OCI-LY7 (cell line): ENCODE results near the gene GPC3. TPM values are rescaled to one million over a fixed set of nuclear protein-coding genes. Genes with fewer than 3 reads are reported as not detected.
A peak's percentile ranks its signal among the peaks of the same experiment; 100 is the strongest.

Experiments
- BruUV-seq: library from RNA; stranded (reverse); fragments of 400-500 nt; replicated peaks from 2 replicates; lab custom pipeline; 2021; lab: Mats Ljungman, UMichigan
- CTCF ChIA-PET: fragments of 300-600 bp; sonication (Branson Sonifier 250); formaldehyde crosslinking; loops from one replicate; lab custom pipeline; 2022; ENCODE audit warnings: antibody characterized with exemption; ENCODE audit not compliant: unreplicated experiment; lab: Charles Lee
- POLR2A ChIA-PET: fragments of 300-600 bp; sonication (Branson Sonifier 250); formaldehyde crosslinking; loops from one replicate; lab custom pipeline; 2022; ENCODE audit warnings: antibody characterized with exemption; lab: Charles Lee
- DNase-seq: peaks from one replicate; pipeline ENCODE4 v3.0.0-alpha.2; 2015; ENCODE audit warnings: low spot score
- H2AFZ ChIP-seq: fragments of 200-600 bp; sonication (generic), shearing (Covaris generic); 2 replicates; pipeline ENCODE4 v1.6.1; 2014; ENCODE audit warnings: mild to moderate bottlenecking, antibody characterized with exemption, low read length, moderate library complexity
- H3K27ac ChIP-seq: fragments of 200-600 bp; sonication (generic); 2 replicates; pipeline ENCODE4 v1.5.1; 2014; ENCODE audit warnings: mixed run types, low read depth, mild to moderate bottlenecking, moderate library complexity, low read length, inconsistent platforms; ENCODE audit not compliant: poor library complexity, severe bottlenecking
- H3K36me3 ChIP-seq: fragments of 200-600 bp; sonication (generic); 2 replicates; pipeline ENCODE4 v1.6.1; 2014; ENCODE audit warnings: mild to moderate bottlenecking, antibody characterized with exemption, low read length, moderate library complexity, mixed read lengths; ENCODE audit not compliant: insufficient read depth
- H3K4me1 ChIP-seq: fragments of 200-600 bp; sonication (generic); 2 replicates; pipeline ENCODE4 v1.5.1; 2014; ENCODE audit warnings: mild to moderate bottlenecking, low read length; ENCODE audit not compliant: insufficient read depth, poor library complexity, severe bottlenecking
- H3K4me2 ChIP-seq: fragments of 200-600 bp; sonication (generic); 2 replicates; pipeline ENCODE4 v1.6.1; 2014; ENCODE audit warnings: mild to moderate bottlenecking, low read length
- H3K4me3 ChIP-seq: fragments of 200-600 bp; sonication (generic); 2 replicates; pipeline ENCODE4 v1.5.1; 2014; ENCODE audit warnings: mild to moderate bottlenecking, low read depth, low read length; ENCODE audit not compliant: poor library complexity, severe bottlenecking
- H3K79me2 ChIP-seq: fragments of 200-600 bp; sonication (generic); 2 replicates; pipeline ENCODE4 v1.6.1; 2016; ENCODE audit warnings: low read depth, mild to moderate bottlenecking, low read length, moderate library complexity, mixed read lengths; ENCODE audit not compliant: insufficient read depth
- H3K9me2 ChIP-seq: fragments of 200-600 bp; sonication (generic); 2 replicates; pipeline ENCODE4 v1.6.1; 2016; ENCODE audit warnings: mild to moderate bottlenecking, low read length, mixed read lengths; ENCODE audit not compliant: insufficient read depth
- H3K9me3 ChIP-seq: fragments of 200-600 bp; sonication (generic); 2 replicates; pipeline ENCODE4 v1.6.1; 2014; ENCODE audit warnings: mild to moderate bottlenecking, mixed run types, low read length, mixed read lengths
- H4K20me1 ChIP-seq: fragments of 200-600 bp; sonication (generic); 2 replicates; pipeline ENCODE4 v1.6.1; 2014; ENCODE audit warnings: mild to moderate bottlenecking, antibody characterized with exemption, low read length, moderate library complexity, mixed read lengths; ENCODE audit not compliant: insufficient read depth
- EZH2phosphoT487 ChIP-seq: fragments of 200-600 bp; sonication (generic); IDR thresholded peaks from 2 replicates; pipeline ENCODE4 v1.6.1; 2018; ENCODE audit warnings: low read depth, borderline replicate concordance, mild to moderate bottlenecking, mixed run types, antibody characterized with exemption, low read length, moderate library complexity, mixed read lengths
- intact Hi-C: fragments of 100-400 bp; cut with micrococcal nuclease; formaldehyde crosslinking; loops from one replicate; pipeline ENCODE4 v1.10.0; 2022; ENCODE audit not compliant: unreplicated experiment
- total RNA-seq, 2 experiments: library from RNA; depleted of rRNA in 1 of 2; stranded (reverse); fragments of >200 nt in 1 of 2; shearing (Covaris generic) in 1 of 2; gene quantifications; 2 replicates each; pipeline ENCODE4 v1.2.3, GENCODE V29; 2014 to 2022
- TF ChIP-seq, protein P1 (sequence below): fragments of 200-600 bp; sonication (generic); conservative IDR thresholded peaks from 2 replicates; pipeline ENCODE4 v1.5.1; 2014; ENCODE audit warnings: mild to moderate bottlenecking, antibody characterized with exemption, low read length, moderate library complexity, mixed read lengths

Gene GPC3
- total RNA-seq, 2 experiments from 2014 or later, result not detected

DNA sequence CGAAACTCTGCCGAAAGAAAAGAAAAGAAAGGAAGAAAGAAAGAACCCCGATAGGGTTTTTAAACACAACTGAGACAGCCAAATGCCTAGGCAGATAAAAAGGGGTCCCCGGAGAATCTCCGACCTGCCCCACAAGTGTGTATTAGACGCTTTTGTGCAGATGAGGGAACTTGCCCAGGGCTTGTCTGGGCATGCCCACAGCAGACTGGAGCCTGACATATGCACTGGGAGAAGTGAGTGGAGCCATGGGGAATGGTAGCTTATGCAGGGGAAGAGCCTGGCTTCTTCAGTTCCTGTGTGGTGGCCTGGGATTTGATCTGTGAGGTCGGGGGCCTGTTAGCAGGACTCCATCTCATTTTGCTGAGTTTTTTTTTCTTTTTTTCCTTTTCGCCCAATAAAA lies 199.0 kb downstream of the GPC3 start:
- no peak for DNase-seq
- Histone ChIP-seq H3K4me3 (no peak overlapping the region), H2AFZ (no peak overlapping the region), H3K27ac (no peak overlapping the region), H3K79me2 (no peaks in the 10 kb centered on the region), H3K36me3 (no peaks in the 10 kb centered on the region), H3K4me1 (peaks cover 7% of the 10 kb centered on the region), H3K9me3 (no peaks in the 10 kb centered on the region), H3K4me2 (no peak overlapping the region), H3K9me2 (no peaks in the 10 kb centered on the region), H4K20me1 (no peaks in the 10 kb centered on the region)
- ChIA-PET POLR2A (no interaction called here), CTCF (no interaction called here)
- intact Hi-C loops, result no loop called here
- no TSS peak for BruUV-seq
- TF ChIP-seq EZH2phosphoT487, result no peak
- TF ChIP-seq, protein P1, sequence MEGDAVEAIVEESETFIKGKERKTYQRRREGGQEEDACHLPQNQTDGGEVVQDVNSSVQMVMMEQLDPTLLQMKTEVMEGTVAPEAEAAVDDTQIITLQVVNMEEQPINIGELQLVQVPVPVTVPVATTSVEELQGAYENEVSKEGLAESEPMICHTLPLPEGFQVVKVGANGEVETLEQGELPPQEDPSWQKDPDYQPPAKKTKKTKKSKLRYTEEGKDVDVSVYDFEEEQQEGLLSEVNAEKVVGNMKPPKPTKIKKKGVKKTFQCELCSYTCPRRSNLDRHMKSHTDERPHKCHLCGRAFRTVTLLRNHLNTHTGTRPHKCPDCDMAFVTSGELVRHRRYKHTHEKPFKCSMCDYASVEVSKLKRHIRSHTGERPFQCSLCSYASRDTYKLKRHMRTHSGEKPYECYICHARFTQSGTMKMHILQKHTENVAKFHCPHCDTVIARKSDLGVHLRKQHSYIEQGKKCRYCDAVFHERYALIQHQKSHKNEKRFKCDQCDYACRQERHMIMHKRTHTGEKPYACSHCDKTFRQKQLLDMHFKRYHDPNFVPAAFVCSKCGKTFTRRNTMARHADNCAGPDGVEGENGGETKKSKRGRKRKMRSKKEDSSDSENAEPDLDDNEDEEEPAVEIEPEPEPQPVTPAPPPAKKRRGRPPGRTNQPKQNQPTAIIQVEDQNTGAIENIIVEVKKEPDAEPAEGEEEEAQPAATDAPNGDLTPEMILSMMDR, result no peak

DNA sequence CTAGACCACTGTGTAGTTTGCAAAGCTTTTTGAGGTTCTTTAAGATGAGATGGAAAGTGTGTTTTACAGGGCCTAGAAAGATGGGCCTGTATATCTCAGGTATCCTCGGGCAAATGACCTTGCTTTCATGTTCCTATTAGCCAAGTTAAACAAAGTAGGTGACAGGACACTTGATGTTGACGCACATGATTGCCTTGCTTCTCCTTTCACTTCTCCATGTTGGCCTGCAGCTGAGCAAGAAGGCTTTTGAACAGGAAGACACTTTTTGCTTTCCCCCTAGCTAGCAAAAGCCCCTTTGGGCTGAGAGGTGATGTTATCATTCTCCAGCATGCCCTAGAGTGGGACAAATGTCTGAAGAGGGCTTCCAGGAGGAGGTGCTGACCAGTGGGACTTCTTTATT lies 202.1 kb downstream of the GPC3 start:
- intact Hi-C loops, result no loop called here
- Histone ChIP-seq H3K27ac (no peak overlapping the region), H3K4me2 (no peak overlapping the region), H3K9me2 (no peaks in the 10 kb centered on the region), H4K20me1 (no peaks in the 10 kb centered on the region), H2AFZ (no peak overlapping the region), H3K9me3 (no peaks in the 10 kb centered on the region), H3K36me3 (no peaks in the 10 kb centered on the region), H3K4me3 (no peak overlapping the region), H3K4me1 (peaks cover 7% of the 10 kb centered on the region), H3K79me2 (no peaks in the 10 kb centered on the region)
- peak; percentile 51 for DNase-seq
- CTCF ChIA-PET, result no interaction called here
- BruUV-seq, result no TSS peak
- TF ChIP-seq, protein P1, result no peak
- TF ChIP-seq EZH2phosphoT487, result no peak
- POLR2A ChIA-PET, result interaction anchor here (1.0 kb wide), 1 partner anchor 344 kb away, joined by 3 read pairs; no protein-coding TSS in a partner anchor

DNA sequence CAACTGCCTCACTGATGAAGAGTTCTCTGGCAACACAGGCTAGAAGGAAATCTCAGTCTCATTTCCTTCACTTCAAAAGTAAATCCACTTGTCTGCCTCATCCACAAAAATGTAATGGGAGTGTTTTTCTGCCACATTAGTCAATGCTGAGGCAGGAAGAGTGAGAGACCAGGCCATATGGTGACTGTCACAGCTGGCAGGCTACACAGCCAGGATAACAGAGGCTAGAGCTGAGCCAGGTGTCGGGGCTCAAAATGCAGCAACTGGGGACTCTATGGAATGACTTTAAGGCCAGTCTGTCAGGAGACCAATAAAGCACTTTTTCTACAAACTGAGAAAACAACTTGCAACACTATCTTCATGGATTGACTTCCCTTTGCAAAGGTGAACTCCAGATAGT lies 204.2 kb downstream of the GPC3 start:
- H3K27ac ChIP-seq, result no peak overlapping the region
- no peaks in the 10 kb centered on the region for H3K9me2 ChIP-seq
- DNase-seq, result no peak
- intact Hi-C loops, result no loop called here
- H2AFZ ChIP-seq, result no peak overlapping the region
- H3K36me3 ChIP-seq, result no peaks in the 10 kb centered on the region
- H3K9me3 ChIP-seq, result no peaks in the 10 kb centered on the region
- ChIA-PET POLR2A (no interaction called here), CTCF (no interaction called here)
- no peak overlapping the region for H3K4me2 ChIP-seq
- TF ChIP-seq EZH2phosphoT487, result no peak
- TF ChIP-seq, protein P1, result no peak
- H3K4me3 ChIP-seq, result no peak overlapping the region
- H3K79me2 ChIP-seq, result no peaks in the 10 kb centered on the region
- H4K20me1 ChIP-seq, result no peaks in the 10 kb centered on the region
- H3K4me1 ChIP-seq, result peaks cover 7% of the 10 kb centered on the region
- no TSS peak for BruUV-seq
